ENCODE results near the gene BST2.

BST2 gene, protein sequence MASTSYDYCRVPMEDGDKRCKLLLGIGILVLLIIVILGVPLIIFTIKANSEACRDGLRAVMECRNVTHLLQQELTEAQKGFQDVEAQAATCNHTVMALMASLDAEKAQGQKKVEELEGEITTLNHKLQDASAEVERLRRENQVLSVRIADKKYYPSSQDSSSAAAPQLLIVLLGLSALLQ

DNA sequence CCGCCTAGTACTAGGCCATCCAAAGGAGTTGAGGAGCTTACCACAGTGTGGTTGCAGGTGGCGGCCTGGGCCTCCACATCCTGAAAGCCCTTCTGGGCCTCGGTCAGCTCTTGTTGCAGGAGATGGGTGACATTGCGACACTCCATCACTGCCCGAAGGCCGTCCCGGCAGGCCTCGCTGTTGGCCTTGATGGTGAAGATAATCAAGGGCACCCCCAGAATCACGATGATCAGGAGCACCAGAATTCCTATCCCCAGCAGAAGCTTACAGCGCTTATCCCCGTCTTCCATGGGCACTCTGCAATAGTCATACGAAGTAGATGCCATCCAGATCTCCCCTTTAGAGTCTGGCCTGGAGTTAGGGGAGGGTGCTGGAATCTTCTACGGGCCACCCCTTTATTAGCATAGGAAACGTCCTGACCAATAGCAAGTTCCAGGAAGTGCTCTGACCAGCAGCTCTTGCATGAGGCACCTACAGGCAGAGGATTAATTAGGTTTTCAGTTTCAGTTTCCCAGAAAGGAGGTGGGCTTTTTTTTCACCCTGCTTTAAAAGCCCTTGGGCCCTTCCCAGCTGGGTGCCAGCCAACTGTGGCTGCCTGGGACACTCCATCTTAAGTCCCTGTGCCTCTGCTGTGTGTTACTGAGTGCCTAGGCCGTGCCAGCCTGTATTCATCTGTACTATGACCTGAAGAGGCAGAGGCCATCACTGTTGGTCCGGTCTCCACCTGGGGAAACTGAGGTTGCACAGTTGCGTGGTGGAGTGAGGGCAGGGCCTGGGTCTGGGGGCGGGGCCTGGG lies at the start of gene BST2:
Gene BST2, minus strand, starts transcription at position 381 of the 796 bp plus-strand sequence. Its CDS starts 55 bp downstream, at position 326.
- peak; percentile 67 for DNase-seq

GRCh38 chr19:17454576-17455071 lies 49.2 kb upstream of the BST2 start:
- DNase-seq, result no peak

GRCh38 chr19:17451820-17452219 lies 46.4 kb upstream of the BST2 start:
- DNase-seq, result no peak

DNA sequence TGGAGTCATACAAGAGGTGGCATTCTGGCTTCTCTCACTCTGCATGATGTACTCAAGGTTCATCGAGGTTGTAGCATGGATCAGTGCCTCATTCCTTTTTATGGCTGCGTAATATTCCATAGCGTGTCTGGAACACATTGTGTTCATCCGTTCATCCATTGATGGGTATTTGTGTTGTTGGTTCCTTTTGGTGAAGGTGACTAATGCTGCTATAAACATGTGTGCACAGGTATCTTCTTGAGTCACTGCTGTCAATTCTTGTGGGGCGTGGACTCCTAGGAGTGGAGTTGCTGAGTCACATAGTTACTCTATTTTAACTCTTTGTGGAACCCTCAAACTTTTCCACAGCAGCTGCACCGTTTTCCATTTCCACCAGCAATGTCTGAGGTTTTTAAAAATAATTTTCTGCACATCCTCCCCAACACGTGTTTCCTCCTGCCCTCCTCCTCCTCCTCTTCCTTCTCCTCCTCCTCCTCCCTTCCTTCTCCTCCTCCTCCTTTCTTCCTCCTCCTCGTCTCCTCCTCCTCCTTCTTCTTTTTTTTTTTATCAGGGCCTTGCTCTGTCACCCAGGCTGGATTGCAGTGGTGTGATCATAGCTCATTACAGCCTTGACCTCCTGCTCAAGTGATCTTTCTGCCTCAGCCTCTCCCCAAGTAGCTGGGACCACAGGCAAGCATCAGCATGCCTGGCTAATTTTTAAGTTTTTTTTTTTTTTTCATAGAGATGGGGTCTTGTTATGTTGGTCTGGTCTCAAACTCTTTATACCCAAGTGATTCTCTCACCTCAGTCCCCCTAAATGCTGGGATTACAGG lies 45.0 kb upstream of the BST2 start:
- DNase-seq, result peak; percentile 53 to 70

- peak; percentile 68 to 69 for DNase-seq
Observed at GRCh38 chr19:17448131-17448967, 42.9 kb upstream of the BST2 start, which contains the start of gene TMEM221. Gene TMEM221 (minus strand): TSS chr19:17448668. CDS start chr19:17448462, 206 bp downstream.

- DNase-seq, result no peak
Observed at GRCh38 chr19:17447704-17448130, 42.3 kb upstream of the BST2 start.

GRCh38 chr19:17445526-17446165 lies 40.2 kb upstream of the BST2 start:
- no peak for DNase-seq

GRCh38 chr19:17441241-17442021 lies 36.0 kb upstream of the BST2 start:
- peak; percentile 50 to 55 for DNase-seq

DNA sequence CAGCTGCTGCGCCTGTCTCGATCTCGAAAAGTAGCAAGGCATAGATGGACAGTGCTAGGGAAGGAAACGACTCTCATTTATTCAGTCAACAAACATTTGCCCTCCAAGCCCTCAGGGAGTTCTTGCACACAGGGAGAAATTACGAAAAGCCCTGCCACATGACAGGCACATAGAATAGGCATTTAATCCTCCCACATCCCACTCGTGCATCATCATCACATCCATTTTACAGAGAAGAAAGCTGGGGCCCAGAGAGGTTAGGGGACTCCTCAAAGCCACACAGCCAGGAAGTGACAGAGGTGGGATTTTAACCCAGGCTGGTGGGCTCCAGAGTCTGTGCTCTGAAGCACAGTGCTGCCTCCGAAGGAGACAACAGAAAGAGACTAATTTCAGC lies 31.4 kb upstream of the BST2 start:
- no peak for DNase-seq

- DNase-seq, result no peak
Observed at GRCh38 chr19:17436094-17436873, 30.9 kb upstream of the BST2 start.

DNA sequence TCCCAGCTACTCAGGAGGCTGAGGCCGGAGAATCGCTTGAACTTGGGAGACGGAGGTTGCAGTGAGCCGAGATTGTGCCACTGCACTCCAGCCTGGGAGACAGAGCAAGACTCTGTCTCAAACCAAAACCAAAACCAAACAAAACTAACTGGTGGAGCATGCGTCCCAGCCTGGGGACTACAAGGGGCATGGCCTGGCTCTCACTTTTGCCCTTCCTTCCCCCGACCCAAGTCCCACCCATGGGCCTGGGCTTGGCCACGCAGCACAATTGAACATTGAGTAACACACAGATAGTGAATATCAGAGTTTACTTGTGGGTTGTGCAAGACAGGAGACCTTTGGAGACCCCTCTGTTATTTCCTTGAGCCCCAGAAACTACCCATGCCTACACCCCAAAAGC lies 29.8 kb upstream of the BST2 start:
- no peak for DNase-seq

- no peak for DNase-seq
Observed at GRCh38 chr19:17431417-17431816, 26.0 kb upstream of the BST2 start.

DNA sequence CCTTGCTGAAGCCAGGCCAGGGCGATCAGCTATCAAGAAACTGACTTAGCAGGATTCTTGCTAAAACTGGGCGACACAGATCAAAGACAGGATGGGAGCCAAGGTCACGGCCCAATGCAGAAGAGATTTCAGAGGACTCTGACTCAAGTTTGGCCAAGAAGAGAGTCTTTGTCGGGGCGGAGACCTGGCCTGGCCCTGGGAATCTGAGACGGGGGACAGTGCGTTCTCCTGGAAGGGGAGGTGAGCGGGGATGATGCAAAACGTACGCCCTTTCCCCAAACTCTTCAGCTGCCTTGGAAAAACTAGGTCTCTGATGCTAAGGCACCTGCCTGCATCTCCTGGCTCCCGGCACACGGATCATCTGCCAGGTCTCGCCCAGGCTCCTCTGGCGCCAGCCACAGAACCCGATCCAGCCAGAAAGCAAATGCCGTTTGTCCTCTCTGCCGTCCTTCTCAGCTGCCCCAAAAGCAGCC lies 24.2 kb upstream of the BST2 start:
- no peak for DNase-seq

- DNase-seq, result peak; percentile 60 to 61
Observed at GRCh38 chr19:17424743-17425365, 19.4 kb upstream of the BST2 start.

GRCh38 chr19:17423429-17424208 lies 18.2 kb upstream of the BST2 start:
- no peak for DNase-seq

DNA sequence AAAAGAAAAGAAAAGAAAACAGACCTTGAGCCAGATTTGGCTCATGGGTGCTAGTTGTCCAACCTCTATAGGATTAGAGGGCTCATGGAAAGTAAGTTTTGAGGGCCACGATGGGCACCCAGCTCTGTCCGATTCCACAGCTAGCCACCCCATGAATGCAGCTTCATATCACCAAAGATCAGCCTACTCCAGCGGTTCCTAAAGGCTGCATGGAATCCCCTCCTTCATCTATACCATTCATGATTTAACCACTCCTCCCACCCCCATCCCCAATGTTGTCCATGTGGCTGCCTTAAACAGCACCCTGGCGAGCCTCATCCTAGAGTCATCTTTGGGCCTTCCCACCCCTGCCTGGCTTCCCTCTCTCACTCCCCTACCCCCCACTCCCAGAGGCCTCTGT lies 16.5 kb upstream of the BST2 start:
- DNase-seq, result no peak

DNA sequence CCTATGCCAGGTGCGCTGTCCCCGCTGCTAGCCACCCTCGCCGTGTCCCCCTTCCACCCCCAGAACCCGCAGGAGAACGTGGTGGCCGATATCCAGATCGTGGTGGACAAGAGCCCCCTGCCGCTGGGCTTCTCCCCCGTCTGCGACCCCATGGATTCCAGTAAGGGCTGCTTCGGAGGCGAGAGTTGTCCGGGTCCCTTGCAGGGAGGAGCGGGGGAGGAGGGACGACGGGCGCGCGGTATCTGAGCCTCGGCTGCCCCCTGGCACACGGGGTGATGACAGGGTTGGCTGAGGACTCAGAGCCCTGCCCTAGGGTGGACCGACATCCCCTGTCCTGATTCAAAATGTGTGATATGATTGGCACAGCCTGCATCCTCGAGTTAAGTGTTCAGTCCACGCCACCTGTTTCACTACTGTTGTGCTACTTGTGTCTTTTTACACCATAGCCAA lies 15.1 kb upstream of the BST2 start:
- DNase-seq, result peak; percentile 51 to 58
